Left lung (tissue), 10 donors: ENCODE measurements around the gene CLCA1. TPM values are rescaled to one million over a fixed set of nuclear protein-coding genes. Genes with fewer than 3 reads are reported as not detected.
"Not testable (repeated sequence)": the region's sequence is repeated elsewhere in the genome, so short reads cannot be mapped to it uniquely, and the experiment has no call there.

ENCODE experiments used
- ATAC-seq: fragments of 200-7000 bp; cut with Tn5 transposase; one replicate; pipeline ENCODE4 v1.9.1; 2020; ENCODE audit warnings: moderate library complexity
- DNase-seq, 4 donors: peaks; one replicate each; pipeline ENCODE4 v3.0.0-alpha.2; 2013 to 2020
- H3K27ac ChIP-seq, 2 donors: fragments of 200-600 bp; sonication (generic) in 1 of 2; one replicate each; pipeline versions ENCODE4 v1.5.0 to v1.8.0; 2020 to 2021
- H3K27me3 ChIP-seq, 2 donors: fragments of 200-600 bp; sonication (generic) in 1 of 2; one replicate each; pipeline versions ENCODE4 v1.5.0 to v1.8.0; 2020 to 2021
- H3K36me3 ChIP-seq, 2 donors: fragments of 200-600 bp; sonication (generic) in 1 of 2; one replicate each; pipeline versions ENCODE4 v1.5.0 to v1.8.0; 2020 to 2021
- H3K4me1 ChIP-seq, 2 donors: fragments of 200-600 bp; one replicate each; pipeline ENCODE4 v1.8.0; 2021
- H3K4me3 ChIP-seq, 2 donors: fragments of 200-600 bp; sonication (generic) in 1 of 2; one replicate each; pipeline versions ENCODE4 v1.5.0 to v1.8.0; 2020 to 2021; ENCODE audit warnings: mild to moderate bottlenecking in 1 of 2
- H3K9me3 ChIP-seq, 2 donors: fragments of 200-600 bp; sonication (generic) in 1 of 2; one replicate each; pipeline versions ENCODE4 v1.5.0 to v1.8.0; 2020 to 2021
- intact Hi-C, 2 donors: fragments of 100-400 bp; cut with DNase I; formaldehyde crosslinking; loops; one replicate each; pipeline versions ENCODE4 v1.11.2 to v1.14.2; 2022
- polyA plus RNA-seq, 6 donors: library from polyadenylated mRNA; unstranded; fragments of 120-200 nt; gene quantifications; one replicate each; pipeline ENCODE4 v1.2.1, GENCODE V29; 2013; ENCODE audit not compliant: insufficient read length in 6 of 6
- total RNA-seq, 2 donors: library from RNA; stranded (reverse); fragmentation: NEBNext Ultra II Directional; extraction: Animal tissue kit (Norgen Biotek cat#: 25700); gene quantifications; one replicate each; pipeline ENCODE4 v1.2.1, GENCODE V29; 2021
- TF ChIP-seq, protein P1 (sequence below), 2 donors: fragments of 200-600 bp; sonication (generic) in 1 of 2; IDR thresholded peaks; one replicate each; pipeline versions ENCODE4 v1.5.0 to v1.8.0; 2021; ENCODE audit warnings: antibody characterized with exemption in 2 of 2
- donor health status: DM: no; HTN: yes; CAD: no.
- donor health status: DM: no; HTN: no; CAD: no.

The CLCA1 gene
- total and polyA plus RNA-seq, 8 donors = not detected

DNA sequence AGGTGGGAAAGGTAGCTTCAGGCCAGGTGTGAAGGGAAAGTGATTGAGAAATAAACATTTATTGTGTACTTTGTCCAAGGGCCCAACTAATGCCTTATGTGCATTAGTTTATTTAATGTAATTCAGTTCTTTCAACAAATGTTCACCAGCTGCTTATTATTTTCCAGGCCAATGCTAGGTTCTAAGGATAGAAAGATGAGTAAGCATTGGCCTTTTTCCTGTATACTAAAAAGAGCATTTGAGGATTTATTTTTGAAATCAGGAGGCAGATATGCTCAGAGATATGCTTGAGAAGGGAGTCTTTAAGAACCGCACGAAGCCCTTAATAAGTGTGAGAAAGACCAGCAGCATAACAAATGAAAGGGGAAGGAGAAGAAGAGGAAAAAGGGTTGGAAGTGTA lies 32.0 kb downstream of the CLCA1 start:
- Histone ChIP-seq H3K4me1 (peaks cover 0 to 23% of the 10 kb centered on the region in 2 donors), H3K27me3 (no peaks in the 10 kb centered on the region), H3K27ac (no peak overlapping the region), H3K4me3 (no peak overlapping the region), H3K9me3 (no peaks in the 10 kb centered on the region), H3K36me3 (no peaks in the 10 kb centered on the region)
- no peak for ATAC-seq
- DNase-seq = no peak
- TF ChIP-seq, protein P1, sequence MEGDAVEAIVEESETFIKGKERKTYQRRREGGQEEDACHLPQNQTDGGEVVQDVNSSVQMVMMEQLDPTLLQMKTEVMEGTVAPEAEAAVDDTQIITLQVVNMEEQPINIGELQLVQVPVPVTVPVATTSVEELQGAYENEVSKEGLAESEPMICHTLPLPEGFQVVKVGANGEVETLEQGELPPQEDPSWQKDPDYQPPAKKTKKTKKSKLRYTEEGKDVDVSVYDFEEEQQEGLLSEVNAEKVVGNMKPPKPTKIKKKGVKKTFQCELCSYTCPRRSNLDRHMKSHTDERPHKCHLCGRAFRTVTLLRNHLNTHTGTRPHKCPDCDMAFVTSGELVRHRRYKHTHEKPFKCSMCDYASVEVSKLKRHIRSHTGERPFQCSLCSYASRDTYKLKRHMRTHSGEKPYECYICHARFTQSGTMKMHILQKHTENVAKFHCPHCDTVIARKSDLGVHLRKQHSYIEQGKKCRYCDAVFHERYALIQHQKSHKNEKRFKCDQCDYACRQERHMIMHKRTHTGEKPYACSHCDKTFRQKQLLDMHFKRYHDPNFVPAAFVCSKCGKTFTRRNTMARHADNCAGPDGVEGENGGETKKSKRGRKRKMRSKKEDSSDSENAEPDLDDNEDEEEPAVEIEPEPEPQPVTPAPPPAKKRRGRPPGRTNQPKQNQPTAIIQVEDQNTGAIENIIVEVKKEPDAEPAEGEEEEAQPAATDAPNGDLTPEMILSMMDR (IDR thresholded peaks at IDR 0.05) = no peak
- intact Hi-C loops = loop anchor here in 1 of 2 donors (10.0 kb wide), 1 partner anchor 126 kb away; no protein-coding TSS in a partner anchor

DNA sequence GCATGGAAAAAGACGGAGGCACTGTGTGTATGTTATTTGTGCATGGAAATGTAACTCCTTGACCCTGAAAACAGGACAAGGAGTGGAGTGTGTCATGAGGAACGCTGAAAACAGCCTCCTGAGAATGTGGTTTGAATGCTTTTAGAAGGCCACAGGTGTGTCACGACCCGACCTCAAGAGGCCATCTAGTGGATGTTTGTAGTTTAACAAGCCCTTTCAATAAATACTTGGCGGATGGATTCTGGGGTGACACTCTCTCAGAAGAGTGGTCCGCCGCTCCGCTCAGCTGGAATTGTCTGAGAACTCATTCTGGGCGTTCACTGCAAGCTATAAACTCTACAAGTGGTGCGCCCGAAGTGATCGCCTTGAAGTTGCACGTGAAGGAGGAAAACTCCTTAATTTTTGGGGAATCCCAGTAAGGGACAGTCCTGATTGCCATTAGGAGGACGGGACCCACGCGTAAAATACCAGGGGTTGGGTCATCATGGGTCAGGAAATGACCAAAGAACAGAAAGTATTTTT lies 33.5 kb downstream of the CLCA1 start:
- intact Hi-C loops = loop anchor here in 1 of 2 donors (10.0 kb wide), 1 partner anchor 127 kb away; no protein-coding TSS in a partner anchor
- not testable (repeated sequence) for H3K27ac ChIP-seq, H3K36me3 ChIP-seq, H3K27me3 ChIP-seq, H3K9me3 ChIP-seq, H3K4me3 ChIP-seq
- peaks cover 0 to 23% of the 10 kb centered on the region in 2 donors for H3K4me1 ChIP-seq
- peak in 1 of 4 donors; percentile 38 for DNase-seq
- TF ChIP-seq, protein P1 (IDR thresholded peaks at IDR 0.05) = peak in 1 of 2 donors; percentile 25
- peak; percentile 58 for ATAC-seq

DNA sequence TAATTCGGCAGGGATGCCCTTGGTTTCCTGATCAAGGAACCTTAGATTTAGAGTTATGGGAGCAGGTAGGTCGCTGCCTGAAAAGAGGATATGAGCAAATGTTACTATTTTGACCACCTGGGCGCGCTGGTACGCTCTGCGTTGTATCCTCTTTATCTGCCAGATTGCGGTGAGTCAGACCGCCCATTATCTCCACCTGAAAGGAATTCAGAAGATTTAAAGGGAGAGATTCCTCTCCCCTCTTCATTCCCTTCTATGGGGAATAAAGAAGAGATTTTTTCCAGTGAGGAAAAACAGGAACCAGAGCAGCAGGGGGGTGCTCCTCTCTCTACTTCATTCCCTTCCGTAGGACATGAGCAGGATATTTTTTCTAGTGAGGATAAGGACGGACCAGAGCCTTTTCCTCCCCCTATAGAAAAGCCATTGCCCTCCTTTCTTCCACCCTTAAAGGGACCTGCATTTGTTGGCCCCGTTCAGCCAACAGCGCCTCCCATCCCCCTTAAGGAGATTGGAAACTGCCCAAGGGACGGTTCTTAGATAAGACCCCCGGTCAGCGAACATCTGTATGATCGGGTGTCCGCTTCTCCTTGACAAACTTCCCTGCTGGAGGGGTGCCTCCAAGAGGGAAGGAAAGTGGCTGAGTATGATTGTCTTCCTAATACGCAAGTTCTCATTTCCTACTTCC lies 34.1 kb downstream of the CLCA1 start:
- intact Hi-C loops = loop anchor here in 1 of 2 donors (10.0 kb wide), 1 partner anchor 128 kb away; no protein-coding TSS in a partner anchor
- Histone ChIP-seq H3K9me3 (no peaks in the 10 kb centered on the region), H3K4me3 (peak overlapping the region in 1 of 2 donors; percentile 24)

DNA sequence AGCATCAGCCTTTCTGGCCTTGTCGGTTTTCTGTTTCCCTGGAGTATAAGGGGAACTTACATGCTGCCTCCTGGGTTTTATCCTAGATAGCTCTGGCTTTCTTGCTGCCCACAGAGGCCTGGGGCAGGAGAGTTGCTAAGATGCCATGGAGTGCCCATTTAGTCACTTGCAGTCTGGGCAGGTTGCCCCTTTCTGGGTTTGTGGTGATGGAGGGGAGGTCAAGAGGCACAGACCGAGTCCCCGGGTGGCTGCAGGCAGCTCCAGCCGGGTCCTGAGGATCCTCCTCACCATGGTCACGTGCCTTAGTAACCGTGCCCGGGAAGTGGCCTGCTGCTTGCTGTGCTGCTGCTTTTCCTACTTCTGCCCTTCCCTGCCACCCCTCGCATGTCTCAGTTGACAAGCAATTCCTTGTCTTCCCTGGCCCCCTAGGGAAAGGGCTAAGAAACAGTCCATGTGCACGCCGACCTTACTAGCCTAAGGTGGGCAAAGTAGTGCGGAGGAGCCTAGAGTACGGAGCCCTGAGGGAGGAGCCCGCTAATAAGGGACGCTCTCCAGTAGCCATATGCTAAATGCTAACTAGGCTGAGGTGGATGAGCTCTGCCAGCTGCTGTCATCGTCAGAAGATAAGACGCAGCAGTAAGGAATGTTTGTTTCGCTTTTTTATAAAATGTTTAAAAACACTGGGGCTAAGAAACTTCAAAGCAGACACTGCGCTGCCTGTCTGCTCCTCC lies 34.8 kb downstream of the CLCA1 start:
- H3K36me3 ChIP-seq = no peaks in the 10 kb centered on the region
- no peaks in the 10 kb centered on the region for H3K9me3 ChIP-seq
- peak overlapping the region; percentile 42 to 67 for H3K27ac ChIP-seq
- DNase-seq (peak; percentile 38 to 82 (median 69)), ATAC-seq (peak; percentile 58)
- intact Hi-C loops = loop anchor here in 1 of 2 donors (10.0 kb wide), 1 partner anchor 129 kb away; no protein-coding TSS in a partner anchor
- peak overlapping the region; percentile 12 to 24 for H3K4me3 ChIP-seq
- H3K27me3 ChIP-seq = no peaks in the 10 kb centered on the region
- TF ChIP-seq, protein P1 (IDR thresholded peaks at IDR 0.05) = no peak
- peaks cover 0 to 23% of the 10 kb centered on the region in 2 donors for H3K4me1 ChIP-seq

More for the DNA sequence above, 34.1 kb downstream of the CLCA1 start:
- no peak for DNase-seq
- no peaks in the 10 kb centered on the region for H3K36me3 ChIP-seq
- H3K27ac ChIP-seq = peak overlapping the region in 1 of 2 donors; percentile 42
- H3K4me1 ChIP-seq = peaks cover 0 to 23% of the 10 kb centered on the region in 2 donors
- H3K27me3 ChIP-seq = no peaks in the 10 kb centered on the region
- TF ChIP-seq, protein P1 (IDR thresholded peaks at IDR 0.05) = no peak
- peak; percentile 13 for ATAC-seq

DNA sequence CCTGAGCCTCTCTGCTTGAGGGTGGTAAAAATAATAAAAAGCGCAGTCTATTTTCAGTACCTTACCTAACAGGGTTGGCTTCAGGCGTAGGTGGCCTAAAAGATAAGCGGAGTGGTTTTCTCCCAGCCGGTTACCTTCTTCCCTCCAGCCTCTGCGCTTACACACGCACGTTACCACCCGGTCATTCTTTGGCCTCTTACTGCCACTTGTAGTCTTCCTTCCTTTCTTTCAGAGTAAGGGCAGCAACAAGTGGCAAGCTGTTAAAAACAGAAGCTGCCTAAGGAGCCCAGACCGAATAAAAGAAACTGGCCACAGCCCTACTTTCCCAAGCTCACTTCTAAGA lies 35.4 kb downstream of the CLCA1 start:
- H3K27me3 ChIP-seq = no peaks in the 10 kb centered on the region
- no peaks in the 10 kb centered on the region for H3K9me3 ChIP-seq
- H3K27ac ChIP-seq = peak overlapping the region; percentile 42 to 67
- TF ChIP-seq, protein P1 (IDR thresholded peaks at IDR 0.05) = no peak
- H3K4me1 ChIP-seq = peaks cover 0 to 23% of the 10 kb centered on the region in 2 donors
- H3K36me3 ChIP-seq = no peaks in the 10 kb centered on the region
- DNase-seq (peak in 2 of 4 donors; percentile 45 to 60), ATAC-seq (peak; percentile 72)
- intact Hi-C loops = loop anchor here in 1 of 2 donors (10.0 kb wide), 1 partner anchor 129 kb away; no protein-coding TSS in a partner anchor
- peak overlapping the region; percentile 12 to 24 for H3K4me3 ChIP-seq
